DMS 273 (cell line): ENCODE data around the gene CARM1.
A peak's percentile ranks its signal among the peaks of the same experiment; 100 is the strongest.
"Not testable (repeated sequence)": the region's sequence is repeated elsewhere in the genome, so short reads cannot be mapped to it uniquely, and the experiment has no call there.

ENCODE experiments used
- DNase-seq: peaks from one replicate; lab custom pipeline; 2025; ENCODE audit not compliant: unreplicated experiment; lab: John Stamatoyannopoulos, UW

CARM1 gene

GRCh38 chr19:10870955-10871603 is at the start of gene CARM1:
Gene CARM1, plus strand, starts transcription at chr19:10871553. Its CDS starts 150 bp downstream, at chr19:10871703.
- DNase-seq = peak; percentile 100

GRCh38 chr19:10823690-10824089 is 47.7 kb upstream of the CARM1 start:
- DNase-seq = no peak

GRCh38 chr19:10826231-10826630 is 45.1 kb upstream of the CARM1 start:
- no peak for DNase-seq

- DNase-seq = no peak
Measured at GRCh38 chr19:10826846-10827245, 44.5 kb upstream of the CARM1 start.

- peak; percentile 48 for DNase-seq
Measured at GRCh38 chr19:10828981-10829821, 42.2 kb upstream of the CARM1 start.

- DNase-seq = no peak
Measured at GRCh38 chr19:10829967-10830366, 41.4 kb upstream of the CARM1 start.

- no peak for DNase-seq
Measured at GRCh38 chr19:10830370-10830769, 41.0 kb upstream of the CARM1 start.

GRCh38 chr19:10830931-10831779 is 40.2 kb upstream of the CARM1 start:
- no peak for DNase-seq

- no peak for DNase-seq
Measured at GRCh38 chr19:10831987-10832938, 39.1 kb upstream of the CARM1 start.

GRCh38 chr19:10832939-10833296 is 38.4 kb upstream of the CARM1 start:
- no peak for DNase-seq

- no peak for DNase-seq
Measured at GRCh38 chr19:10835089-10835753, 36.1 kb upstream of the CARM1 start.

- peak; percentile 100 for DNase-seq
Measured at GRCh38 chr19:10835754-10836478, 35.4 kb upstream of the CARM1 start, which contains the start of gene TMED1. Gene TMED1, minus strand, starts transcription at chr19:10836212. Its CDS starts 21 bp downstream, at chr19:10836191.

GRCh38 chr19:10836479-10837330 is 34.6 kb upstream of the CARM1 start:
- no peak for DNase-seq

- not testable (repeated sequence) for DNase-seq
Measured at GRCh38 chr19:10837649-10838048, 33.7 kb upstream of the CARM1 start.

GRCh38 chr19:10838377-10838776 is 33.0 kb upstream of the CARM1 start:
- DNase-seq = no peak

GRCh38 chr19:10839114-10840050 is 32.0 kb upstream of the CARM1 start:
- no peak for DNase-seq

- DNase-seq = no peak
Measured at GRCh38 chr19:10842788-10843187, 28.6 kb upstream of the CARM1 start.
